MM.1S (cell line): ENCODE measurements around the gene BMP10.

Experiments used
- DNase-seq: peaks from one replicate; pipeline ENCODE4 v3.0.0-alpha.2; 2015
- H2AFZ ChIP-seq: fragments of 300-600 bp; sonication (generic); 2 replicates; pipeline ENCODE4 v1.6.0; 2016; ENCODE audit warnings: antibody characterized with exemption, low read length
- H3F3A ChIP-seq: fragments of 300-600 bp; sonication (generic); 2 replicates; pipeline ENCODE4 v1.6.1; 2016; ENCODE audit warnings: mild to moderate bottlenecking, antibody characterized with exemption, low read length, moderate library complexity, mixed read lengths; ENCODE audit not compliant: insufficient read depth
- H3K27ac ChIP-seq: fragments of 300-600 bp; sonication (generic); 2 replicates; pipeline ENCODE4 v1.5.1; 2016; ENCODE audit warnings: mild to moderate bottlenecking, low read length
- H3K27me3 ChIP-seq: fragments of 300-600 bp; sonication (generic); replicated peaks from 2 replicates; pipeline ENCODE4 v1.6.0; 2016; ENCODE audit warnings: low read length; ENCODE audit not compliant: insufficient read depth
- H3K36me3 ChIP-seq: fragments of 300-600 bp; sonication (generic); replicated peaks from 2 replicates; pipeline ENCODE4 v1.6.1; 2016; ENCODE audit warnings: mild to moderate bottlenecking, low read length, mixed read lengths; ENCODE audit not compliant: insufficient read depth
- H3K4me1 ChIP-seq: fragments of 300-600 bp; sonication (generic); 2 replicates; pipeline ENCODE4 v1.6.1; 2016; ENCODE audit warnings: low read length, mixed read lengths
- H3K4me2 ChIP-seq: fragments of 300-600 bp; sonication (generic); 2 replicates; pipeline ENCODE4 v1.6.0; 2016; ENCODE audit warnings: low read depth, low read length
- H3K4me3 ChIP-seq: fragments of 300-600 bp; sonication (generic); 2 replicates; pipeline ENCODE4 v1.5.1; 2016; ENCODE audit warnings: low read length, mixed read lengths
- H3K79me2 ChIP-seq: fragments of 300-600 bp; sonication (generic); 2 replicates; pipeline ENCODE4 v1.6.1; 2016; ENCODE audit warnings: mixed run types, low read length, mixed read lengths
- H3K9ac ChIP-seq: fragments of 300-600 bp; sonication (generic); 2 replicates; pipeline ENCODE4 v1.6.1; 2016; ENCODE audit warnings: low read length, mixed read lengths
- H3K9me2 ChIP-seq: fragments of 300-600 bp; sonication (generic); replicated peaks from 2 replicates; pipeline ENCODE4 v1.6.1; 2016; ENCODE audit warnings: mild to moderate bottlenecking, low read length, mixed read lengths; ENCODE audit not compliant: insufficient read depth
- H3K9me3 ChIP-seq: fragments of 300-600 bp; sonication (generic); replicated peaks from 2 replicates; pipeline ENCODE4 v1.6.1; 2016; ENCODE audit warnings: mild to moderate bottlenecking, low read length, mixed read lengths; ENCODE audit not compliant: insufficient read depth
- H4K20me1 ChIP-seq: fragments of 300-600 bp; sonication (generic); 2 replicates; pipeline ENCODE4 v1.6.1; 2016; ENCODE audit warnings: mild to moderate bottlenecking, low read length, moderate library complexity, mixed read lengths; ENCODE audit not compliant: insufficient read depth
- EZH2 ChIP-seq: fragments of 300-600 bp; sonication (generic); optimal IDR thresholded peaks from 2 replicates; pipeline ENCODE3; 2017; ENCODE audit warnings: low read depth, mild to moderate bottlenecking, antibody characterized with exemption, low read length, mixed read lengths
- EZH2phosphoT487 ChIP-seq: fragments of 300-600 bp; sonication (generic); IDR thresholded peaks from 2 replicates; pipeline ENCODE4 v1.6.1; 2018; ENCODE audit warnings: antibody characterized with exemption, low read length
- TF ChIP-seq, protein P1 (sequence below): fragments of 300-600 bp; sonication (generic); IDR thresholded peaks from 2 replicates; pipeline ENCODE4 v1.5.1; 2016; ENCODE audit warnings: antibody characterized with exemption, low read length, mixed read lengths

The BMP10 gene, protein sequence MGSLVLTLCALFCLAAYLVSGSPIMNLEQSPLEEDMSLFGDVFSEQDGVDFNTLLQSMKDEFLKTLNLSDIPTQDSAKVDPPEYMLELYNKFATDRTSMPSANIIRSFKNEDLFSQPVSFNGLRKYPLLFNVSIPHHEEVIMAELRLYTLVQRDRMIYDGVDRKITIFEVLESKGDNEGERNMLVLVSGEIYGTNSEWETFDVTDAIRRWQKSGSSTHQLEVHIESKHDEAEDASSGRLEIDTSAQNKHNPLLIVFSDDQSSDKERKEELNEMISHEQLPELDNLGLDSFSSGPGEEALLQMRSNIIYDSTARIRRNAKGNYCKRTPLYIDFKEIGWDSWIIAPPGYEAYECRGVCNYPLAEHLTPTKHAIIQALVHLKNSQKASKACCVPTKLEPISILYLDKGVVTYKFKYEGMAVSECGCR

DNA sequence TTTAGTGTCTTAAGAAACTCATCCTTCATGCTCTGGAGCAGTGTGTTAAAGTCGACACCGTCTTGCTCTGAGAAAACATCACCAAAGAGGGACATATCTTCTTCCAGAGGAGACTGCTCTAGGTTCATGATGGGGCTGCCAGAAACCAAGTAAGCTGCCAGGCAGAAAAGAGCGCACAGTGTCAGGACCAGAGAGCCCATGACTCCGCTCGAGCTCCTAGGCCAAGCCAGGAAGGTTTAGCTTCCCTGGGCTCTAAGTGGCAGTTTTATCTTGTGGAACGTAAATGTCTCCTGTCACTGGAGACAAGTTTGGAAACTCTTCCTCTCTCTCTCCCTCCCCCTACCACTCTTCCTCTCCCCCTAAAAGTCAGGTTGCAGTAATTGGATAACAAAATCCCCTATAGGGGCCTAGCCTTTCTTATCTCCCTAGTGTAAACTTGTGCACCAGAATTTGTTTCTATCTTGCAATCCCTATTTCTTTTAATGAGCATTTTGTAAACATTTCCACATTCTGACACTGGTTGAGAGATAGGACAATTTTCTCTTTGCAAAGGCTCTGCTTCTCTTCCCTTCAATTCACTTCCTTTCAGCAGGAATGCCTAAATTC lies at the start of gene BMP10:
Gene BMP10 (minus strand): TSS at position 239 of the 606 bp plus-strand sequence. CDS start 39 bp downstream, at position 200.
- H3K9ac ChIP-seq: no peak within 1 kb of the TSS
- H3K4me1 ChIP-seq: no peaks in the 10 kb centered on the region
- no peaks in the 10 kb centered on the region for H4K20me1 ChIP-seq
- no peak within 1 kb of the TSS for H3K4me3 ChIP-seq
- no peaks in the 10 kb centered on the region for H3K36me3 ChIP-seq
- no peaks in the 10 kb centered on the region for H3K9me2 ChIP-seq
- H2AFZ ChIP-seq: no peak within 1 kb of the TSS
- no peak within 1 kb of the TSS for H3K27ac ChIP-seq
- H3K27me3 ChIP-seq: no peaks in the 10 kb centered on the region
- DNase-seq: no peak
- H3F3A ChIP-seq: no peaks in the 10 kb centered on the region
- TF ChIP-seq EZH2 (no peak), EZH2phosphoT487 (no peak)
- TF ChIP-seq, protein P1, sequence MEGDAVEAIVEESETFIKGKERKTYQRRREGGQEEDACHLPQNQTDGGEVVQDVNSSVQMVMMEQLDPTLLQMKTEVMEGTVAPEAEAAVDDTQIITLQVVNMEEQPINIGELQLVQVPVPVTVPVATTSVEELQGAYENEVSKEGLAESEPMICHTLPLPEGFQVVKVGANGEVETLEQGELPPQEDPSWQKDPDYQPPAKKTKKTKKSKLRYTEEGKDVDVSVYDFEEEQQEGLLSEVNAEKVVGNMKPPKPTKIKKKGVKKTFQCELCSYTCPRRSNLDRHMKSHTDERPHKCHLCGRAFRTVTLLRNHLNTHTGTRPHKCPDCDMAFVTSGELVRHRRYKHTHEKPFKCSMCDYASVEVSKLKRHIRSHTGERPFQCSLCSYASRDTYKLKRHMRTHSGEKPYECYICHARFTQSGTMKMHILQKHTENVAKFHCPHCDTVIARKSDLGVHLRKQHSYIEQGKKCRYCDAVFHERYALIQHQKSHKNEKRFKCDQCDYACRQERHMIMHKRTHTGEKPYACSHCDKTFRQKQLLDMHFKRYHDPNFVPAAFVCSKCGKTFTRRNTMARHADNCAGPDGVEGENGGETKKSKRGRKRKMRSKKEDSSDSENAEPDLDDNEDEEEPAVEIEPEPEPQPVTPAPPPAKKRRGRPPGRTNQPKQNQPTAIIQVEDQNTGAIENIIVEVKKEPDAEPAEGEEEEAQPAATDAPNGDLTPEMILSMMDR: no peak
- H3K4me2 ChIP-seq: no peak within 1 kb of the TSS
- no peaks in the 10 kb centered on the region for H3K9me3 ChIP-seq
- no peaks in the 10 kb centered on the region for H3K79me2 ChIP-seq

DNA sequence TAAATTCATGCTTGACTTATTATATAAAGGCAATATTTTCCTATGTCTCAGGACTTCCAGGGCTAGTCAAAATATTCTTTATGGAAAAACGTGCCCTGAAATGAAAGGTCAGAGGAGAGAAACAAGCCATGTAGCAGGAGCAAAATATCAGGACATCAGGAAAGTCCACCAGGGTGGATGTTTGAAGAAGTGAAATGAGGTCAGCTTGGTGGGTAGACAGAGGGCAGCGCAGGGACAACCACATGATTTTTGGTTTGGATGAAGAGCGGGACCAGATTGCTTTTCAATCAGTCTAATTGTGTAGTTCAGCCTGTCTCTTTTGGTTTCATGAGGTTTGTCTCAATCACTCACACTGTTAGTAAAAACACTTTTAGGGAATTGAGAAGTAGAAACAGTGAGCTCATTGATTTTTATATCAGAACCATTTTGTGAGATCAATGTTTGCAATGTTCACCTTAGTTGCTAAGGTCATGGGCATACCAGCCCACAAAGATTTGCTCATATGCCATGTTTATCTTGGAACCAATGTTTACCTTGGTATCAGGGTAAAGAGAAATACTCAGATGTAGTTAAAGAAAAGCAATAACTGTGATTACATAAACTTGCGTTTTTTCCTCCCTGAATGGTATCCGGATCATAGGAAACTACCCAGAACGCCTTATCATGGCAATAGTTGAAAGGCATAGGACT lies 49.4 kb upstream of the BMP10 start:
- Histone ChIP-seq H3K36me3 (no peaks in the 10 kb centered on the region), H3K9me3 (no peaks in the 10 kb centered on the region), H3K4me1 (no peaks in the 10 kb centered on the region), H4K20me1 (no peaks in the 10 kb centered on the region), H3K79me2 (no peaks in the 10 kb centered on the region), H3K9ac (no peak overlapping the region), H3K4me2 (no peak overlapping the region), H3K4me3 (no peak overlapping the region), H3F3A (no peaks in the 10 kb centered on the region), H3K27ac (no peak overlapping the region), H3K9me2 (no peaks in the 10 kb centered on the region), H2AFZ (no peak overlapping the region), H3K27me3 (no peaks in the 10 kb centered on the region)
- TF ChIP-seq, protein P1: no peak
- TF ChIP-seq EZH2phosphoT487 (no peak), EZH2 (no peak)
- no peak for DNase-seq

DNA sequence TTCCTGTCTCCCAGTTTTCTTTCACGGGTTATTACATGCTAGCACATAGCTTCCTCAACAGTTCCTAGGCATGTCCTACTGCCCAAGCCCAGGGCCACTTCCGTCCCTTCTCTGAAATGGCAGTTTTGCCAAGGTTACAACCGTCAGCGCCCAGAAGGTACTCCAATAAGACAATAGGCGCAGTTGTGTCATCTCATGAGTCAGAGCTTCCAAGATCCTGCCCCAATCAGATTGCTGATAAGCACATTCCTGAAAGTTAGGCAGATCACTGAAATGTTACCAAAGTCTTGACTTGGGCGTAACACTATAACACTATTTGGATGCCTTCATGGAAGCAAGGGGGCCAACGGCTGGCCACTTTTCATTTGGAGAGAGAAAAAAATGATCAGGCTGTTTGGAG lies 47.3 kb upstream of the BMP10 start:
- Histone ChIP-seq H3K9me3 (no peaks in the 10 kb centered on the region), H3K4me1 (no peaks in the 10 kb centered on the region), H4K20me1 (no peaks in the 10 kb centered on the region), H3K4me3 (no peak overlapping the region), H2AFZ (no peak overlapping the region), H3K4me2 (no peak overlapping the region), H3F3A (no peaks in the 10 kb centered on the region), H3K36me3 (no peaks in the 10 kb centered on the region), H3K9me2 (no peaks in the 10 kb centered on the region), H3K79me2 (no peaks in the 10 kb centered on the region), H3K27ac (no peak overlapping the region), H3K27me3 (no peaks in the 10 kb centered on the region), H3K9ac (no peak overlapping the region)
- no peak for DNase-seq
- TF ChIP-seq EZH2 (no peak), EZH2phosphoT487 (no peak)
